Loucy (cell line): ENCODE data around the gene PARM1.

Experiments used
- H2AFZ ChIP-seq: fragments of 200-600 bp; sonication (generic); 2 replicates; pipeline ENCODE4 v1.6.0; 2016; ENCODE audit warnings: antibody characterized with exemption, mild to moderate bottlenecking, low read length, moderate library complexity
- H3F3A ChIP-seq: fragments of 200-600 bp; 2 replicates; pipeline ENCODE4 v1.6.0; 2016; ENCODE audit warnings: antibody characterized with exemption, low read depth, mild to moderate bottlenecking
- H3K27me3 ChIP-seq: fragments of 200-600 bp; sonication (generic); 2 replicates; pipeline ENCODE4 v1.6.1; 2014; ENCODE audit warnings: low read length, mild to moderate bottlenecking; ENCODE audit not compliant: insufficient read depth, poor library complexity, severe bottlenecking
- H3K36me3 ChIP-seq: fragments of 200-600 bp; sonication (generic); 2 replicates; pipeline ENCODE4 v1.6.1; 2016; ENCODE audit warnings: low read length; ENCODE audit not compliant: insufficient read depth
- H3K4me1 ChIP-seq: fragments of 200-600 bp; sonication (generic); 2 replicates; pipeline ENCODE4 v1.5.1; 2014; ENCODE audit warnings: low read length, mild to moderate bottlenecking; ENCODE audit not compliant: insufficient read depth, poor library complexity, severe bottlenecking
- H3K4me2 ChIP-seq: fragments of 200-600 bp; sonication (generic); 2 replicates; pipeline ENCODE4 v1.6.0; 2014; ENCODE audit warnings: antibody characterized with exemption, low read length, low read depth, mild to moderate bottlenecking; ENCODE audit not compliant: poor library complexity, severe bottlenecking
- H3K4me3 ChIP-seq: fragments of 200-600 bp; sonication (generic); 2 replicates; pipeline ENCODE4 v1.5.1; 2014; ENCODE audit warnings: low read length, mild to moderate bottlenecking, mixed read lengths; ENCODE audit not compliant: poor library complexity, severe bottlenecking
- H3K79me2 ChIP-seq: fragments of 200-600 bp; sonication (generic); 2 replicates; pipeline ENCODE4 v1.6.1; 2014; ENCODE audit warnings: low read length; ENCODE audit not compliant: insufficient read depth
- H3K9ac ChIP-seq: fragments of 200-600 bp; sonication (generic); 2 replicates; pipeline ENCODE4 v1.6.0; 2014; ENCODE audit warnings: mild to moderate bottlenecking, low read depth, low read length, moderate library complexity; ENCODE audit not compliant: poor library complexity, severe bottlenecking
- H3K9me2 ChIP-seq: fragments of 200-600 bp; sonication (generic); replicated peaks from 2 replicates; pipeline ENCODE4 v1.6.1; 2016; ENCODE audit warnings: low read depth, low read length, mixed read lengths
- H3K9me3 ChIP-seq: fragments of 200-600 bp; sonication (generic); 2 replicates; pipeline ENCODE4 v1.6.1; 2014; ENCODE audit warnings: mild to moderate bottlenecking, antibody characterized with exemption, low read length, low read depth; ENCODE audit not compliant: insufficient read depth
- H4K20me1 ChIP-seq: fragments of 200-600 bp; sonication (generic); 2 replicates; pipeline ENCODE4 v1.6.0; 2014; ENCODE audit warnings: antibody characterized with exemption, low read length, mild to moderate bottlenecking; ENCODE audit not compliant: insufficient read depth, poor library complexity, severe bottlenecking
- CTCF ChIP-seq: fragments of 200-600 bp; sonication (generic); conservative IDR thresholded peaks from 2 replicates; pipeline ENCODE4 v1.5.1; 2014; ENCODE audit warnings: mild to moderate bottlenecking, antibody characterized with exemption, low read length
- EZH2phosphoT487 ChIP-seq: fragments of 200-600 bp; IDR thresholded peaks from 2 replicates; pipeline ENCODE4 v1.6.1; 2018; ENCODE audit warnings: antibody characterized with exemption, mild to moderate bottlenecking, moderate library complexity, borderline replicate concordance

The PARM1 gene

GRCh38 chr4:75030028-75030427, 97.1 kb downstream of the PARM1 start:
- H3K9ac ChIP-seq = no peak overlapping the region

GRCh38 chr4:75030649-75031235, 97.8 kb downstream of the PARM1 start:
- H3K4me1 ChIP-seq = no peaks in the 10 kb centered on the region
- no peak for TF ChIP-seq CTCF
- TF ChIP-seq EZH2phosphoT487 = no peak
- no peak overlapping the region for H3K9ac ChIP-seq
- H3K27me3 ChIP-seq = no peaks in the 10 kb centered on the region
- no peaks in the 10 kb centered on the region for H3K9me2 ChIP-seq
- H3F3A ChIP-seq = no peaks in the 10 kb centered on the region
- no peaks in the 10 kb centered on the region for H3K9me3 ChIP-seq
- H3K36me3 ChIP-seq = no peaks in the 10 kb centered on the region
- no peak overlapping the region for H3K4me3 ChIP-seq
- no peaks in the 10 kb centered on the region for H3K79me2 ChIP-seq
- H4K20me1 ChIP-seq = no peaks in the 10 kb centered on the region
- no peak overlapping the region for H3K4me2 ChIP-seq
- H2AFZ ChIP-seq = no peak overlapping the region

More at GRCh38 chr4:75030028-75030427, 97.1 kb downstream of the PARM1 start:
- Histone ChIP-seq H3K4me3 (no peak overlapping the region), H3K9me2 (no peaks in the 10 kb centered on the region), H3K4me2 (no peak overlapping the region), H3K79me2 (no peaks in the 10 kb centered on the region), H4K20me1 (no peaks in the 10 kb centered on the region), H3K4me1 (no peaks in the 10 kb centered on the region), H3K9me3 (no peaks in the 10 kb centered on the region), H3F3A (no peaks in the 10 kb centered on the region), H2AFZ (no peak overlapping the region), H3K36me3 (no peaks in the 10 kb centered on the region), H3K27me3 (no peaks in the 10 kb centered on the region)
- TF ChIP-seq CTCF = no peak
- no peak for TF ChIP-seq EZH2phosphoT487

- no peaks in the 10 kb centered on the region for H3K79me2 ChIP-seq
- no peaks in the 10 kb centered on the region for H3K36me3 ChIP-seq
- no peaks in the 10 kb centered on the region for H3K9me3 ChIP-seq
- H3F3A ChIP-seq = no peaks in the 10 kb centered on the region
- H3K9me2 ChIP-seq = no peaks in the 10 kb centered on the region
- H3K4me1 ChIP-seq = no peaks in the 10 kb centered on the region
- H2AFZ ChIP-seq = no peak overlapping the region
- H4K20me1 ChIP-seq = no peaks in the 10 kb centered on the region
- H3K27me3 ChIP-seq = no peaks in the 10 kb centered on the region
- H3K9ac ChIP-seq = no peak overlapping the region
- TF ChIP-seq CTCF (no peak), EZH2phosphoT487 (no peak)
- H3K4me3 ChIP-seq = no peak overlapping the region
- H3K4me2 ChIP-seq = no peak overlapping the region
Measured at GRCh38 chr4:75031775-75032174, 98.9 kb downstream of the PARM1 start.
